ENCODE measurements around the gene NEK9. TPM values are rescaled to one million over a fixed set of nuclear protein-coding genes. Genes with fewer than 3 reads are reported as not detected.

NEK9 gene
- total RNA-seq, 1 experiment from 2014 or later = 50.8 TPM

DNA sequence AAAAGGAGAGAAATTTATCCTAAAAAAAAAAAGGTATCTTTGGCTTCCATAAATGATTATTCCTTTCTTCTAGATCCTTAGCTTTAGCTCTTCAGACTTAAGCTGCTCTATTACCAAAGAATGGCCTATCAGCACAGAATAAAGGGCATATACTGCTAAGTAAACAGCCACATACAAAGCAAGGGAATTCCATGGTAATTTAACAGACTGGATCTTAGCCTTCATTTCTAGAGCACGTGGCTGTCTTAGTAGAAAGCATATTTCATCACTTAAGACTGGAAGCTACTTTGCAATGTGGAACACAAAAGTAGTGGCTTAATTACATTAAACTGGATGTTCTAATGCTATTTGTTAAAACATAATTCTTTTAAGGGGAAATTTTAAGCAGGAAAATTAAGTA is 26.4 kb upstream of the NEK9 start:
- CTCF ChIA-PET = interaction anchor here (1.2 kb wide), 1 partner anchor 131 kb away, joined by 3 read pairs; no protein-coding TSS in a partner anchor
- ATAC-seq = peak; percentile 36; the same call in 1 of the 2 replicates
- peak overlapping the region; percentile 28; the same call in 1 of the 2 replicates for H3K27ac Mint-ChIP-seq

More for the DNA sequence above, 26.4 kb upstream of the NEK9 start:
- Mint-ChIP-seq H3K27me3 (ENCODE audit: low read depth) (no peaks in the 10 kb centered on the region), H3K4me3 (no peak overlapping the region), H3K36me3 (peaks cover 13% of the 10 kb centered on the region), H3K4me1 (peaks cover 22% of the 10 kb centered on the region), H3K9me3 (no peaks in the 10 kb centered on the region)
- DNase-seq (ENCODE audit: low spot score) = no peak
- POLR2A ChIA-PET = interaction anchor here (0.6 kb wide), 1 partner anchor 142 kb away, joined by 3 read pairs; no protein-coding TSS in a partner anchor
- TF ChIP-seq TP53 (CRISPR knock-in tag; IDR thresholded peaks at IDR 0.05) (no peak), GRHL2 (CRISPR knock-in tag; IDR thresholded peaks at IDR 0.05; ENCODE audit: insufficient replicate concordance, severe bottlenecking) (no peak), CBFB (CRISPR knock-in tag; IDR thresholded peaks at IDR 0.05; ENCODE audit: low read depth) (no peak), RORB (CRISPR knock-in tag; IDR thresholded peaks at IDR 0.05) (no peak), NFYB (CRISPR knock-in tag; conservative IDR thresholded peaks at IDR 0.05; ENCODE audit: low read depth) (no peak), ZNF396 (CRISPR knock-in tag; IDR thresholded peaks at IDR 0.05; ENCODE audit: borderline replicate concordance) (no peak), IRF2 (CRISPR knock-in tag; IDR thresholded peaks at IDR 0.05; ENCODE audit: borderline replicate concordance, low read depth) (no peak), GTF2I (CRISPR knock-in tag; conservative IDR thresholded peaks at IDR 0.05) (no peak), EMX1 (CRISPR knock-in tag; IDR thresholded peaks at IDR 0.05) (no peak)
- TF ChIP-seq, protein P1, sequence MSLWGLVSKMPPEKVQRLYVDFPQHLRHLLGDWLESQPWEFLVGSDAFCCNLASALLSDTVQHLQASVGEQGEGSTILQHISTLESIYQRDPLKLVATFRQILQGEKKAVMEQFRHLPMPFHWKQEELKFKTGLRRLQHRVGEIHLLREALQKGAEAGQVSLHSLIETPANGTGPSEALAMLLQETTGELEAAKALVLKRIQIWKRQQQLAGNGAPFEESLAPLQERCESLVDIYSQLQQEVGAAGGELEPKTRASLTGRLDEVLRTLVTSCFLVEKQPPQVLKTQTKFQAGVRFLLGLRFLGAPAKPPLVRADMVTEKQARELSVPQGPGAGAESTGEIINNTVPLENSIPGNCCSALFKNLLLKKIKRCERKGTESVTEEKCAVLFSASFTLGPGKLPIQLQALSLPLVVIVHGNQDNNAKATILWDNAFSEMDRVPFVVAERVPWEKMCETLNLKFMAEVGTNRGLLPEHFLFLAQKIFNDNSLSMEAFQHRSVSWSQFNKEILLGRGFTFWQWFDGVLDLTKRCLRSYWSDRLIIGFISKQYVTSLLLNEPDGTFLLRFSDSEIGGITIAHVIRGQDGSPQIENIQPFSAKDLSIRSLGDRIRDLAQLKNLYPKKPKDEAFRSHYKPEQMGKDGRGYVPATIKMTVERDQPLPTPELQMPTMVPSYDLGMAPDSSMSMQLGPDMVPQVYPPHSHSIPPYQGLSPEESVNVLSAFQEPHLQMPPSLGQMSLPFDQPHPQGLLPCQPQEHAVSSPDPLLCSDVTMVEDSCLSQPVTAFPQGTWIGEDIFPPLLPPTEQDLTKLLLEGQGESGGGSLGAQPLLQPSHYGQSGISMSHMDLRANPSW (CRISPR knock-in tag; conservative IDR thresholded peaks at IDR 0.05; ENCODE audit: low read depth) = no peak
- TF ChIP-seq, protein P2, sequence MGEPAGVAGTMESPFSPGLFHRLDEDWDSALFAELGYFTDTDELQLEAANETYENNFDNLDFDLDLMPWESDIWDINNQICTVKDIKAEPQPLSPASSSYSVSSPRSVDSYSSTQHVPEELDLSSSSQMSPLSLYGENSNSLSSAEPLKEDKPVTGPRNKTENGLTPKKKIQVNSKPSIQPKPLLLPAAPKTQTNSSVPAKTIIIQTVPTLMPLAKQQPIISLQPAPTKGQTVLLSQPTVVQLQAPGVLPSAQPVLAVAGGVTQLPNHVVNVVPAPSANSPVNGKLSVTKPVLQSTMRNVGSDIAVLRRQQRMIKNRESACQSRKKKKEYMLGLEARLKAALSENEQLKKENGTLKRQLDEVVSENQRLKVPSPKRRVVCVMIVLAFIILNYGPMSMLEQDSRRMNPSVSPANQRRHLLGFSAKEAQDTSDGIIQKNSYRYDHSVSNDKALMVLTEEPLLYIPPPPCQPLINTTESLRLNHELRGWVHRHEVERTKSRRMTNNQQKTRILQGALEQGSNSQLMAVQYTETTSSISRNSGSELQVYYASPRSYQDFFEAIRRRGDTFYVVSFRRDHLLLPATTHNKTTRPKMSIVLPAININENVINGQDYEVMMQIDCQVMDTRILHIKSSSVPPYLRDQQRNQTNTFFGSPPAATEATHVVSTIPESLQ (CRISPR knock-in tag; IDR thresholded peaks at IDR 0.05) = no peak
- TF ChIP-seq, protein P3, sequence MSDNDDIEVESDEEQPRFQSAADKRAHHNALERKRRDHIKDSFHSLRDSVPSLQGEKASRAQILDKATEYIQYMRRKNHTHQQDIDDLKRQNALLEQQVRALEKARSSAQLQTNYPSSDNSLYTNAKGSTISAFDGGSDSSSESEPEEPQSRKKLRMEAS (CRISPR knock-in tag; IDR thresholded peaks at IDR 0.05) = no peak
- TF ChIP-seq, protein P4, sequence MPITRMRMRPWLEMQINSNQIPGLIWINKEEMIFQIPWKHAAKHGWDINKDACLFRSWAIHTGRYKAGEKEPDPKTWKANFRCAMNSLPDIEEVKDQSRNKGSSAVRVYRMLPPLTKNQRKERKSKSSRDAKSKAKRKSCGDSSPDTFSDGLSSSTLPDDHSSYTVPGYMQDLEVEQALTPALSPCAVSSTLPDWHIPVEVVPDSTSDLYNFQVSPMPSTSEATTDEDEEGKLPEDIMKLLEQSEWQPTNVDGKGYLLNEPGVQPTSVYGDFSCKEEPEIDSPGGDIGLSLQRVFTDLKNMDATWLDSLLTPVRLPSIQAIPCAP (CRISPR knock-in tag; IDR thresholded peaks at IDR 0.05) = no peak
- TF ChIP-seq, protein P5, sequence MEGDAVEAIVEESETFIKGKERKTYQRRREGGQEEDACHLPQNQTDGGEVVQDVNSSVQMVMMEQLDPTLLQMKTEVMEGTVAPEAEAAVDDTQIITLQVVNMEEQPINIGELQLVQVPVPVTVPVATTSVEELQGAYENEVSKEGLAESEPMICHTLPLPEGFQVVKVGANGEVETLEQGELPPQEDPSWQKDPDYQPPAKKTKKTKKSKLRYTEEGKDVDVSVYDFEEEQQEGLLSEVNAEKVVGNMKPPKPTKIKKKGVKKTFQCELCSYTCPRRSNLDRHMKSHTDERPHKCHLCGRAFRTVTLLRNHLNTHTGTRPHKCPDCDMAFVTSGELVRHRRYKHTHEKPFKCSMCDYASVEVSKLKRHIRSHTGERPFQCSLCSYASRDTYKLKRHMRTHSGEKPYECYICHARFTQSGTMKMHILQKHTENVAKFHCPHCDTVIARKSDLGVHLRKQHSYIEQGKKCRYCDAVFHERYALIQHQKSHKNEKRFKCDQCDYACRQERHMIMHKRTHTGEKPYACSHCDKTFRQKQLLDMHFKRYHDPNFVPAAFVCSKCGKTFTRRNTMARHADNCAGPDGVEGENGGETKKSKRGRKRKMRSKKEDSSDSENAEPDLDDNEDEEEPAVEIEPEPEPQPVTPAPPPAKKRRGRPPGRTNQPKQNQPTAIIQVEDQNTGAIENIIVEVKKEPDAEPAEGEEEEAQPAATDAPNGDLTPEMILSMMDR (IDR thresholded peaks at IDR 0.05) = no peak
- TF ChIP-seq, protein P6, sequence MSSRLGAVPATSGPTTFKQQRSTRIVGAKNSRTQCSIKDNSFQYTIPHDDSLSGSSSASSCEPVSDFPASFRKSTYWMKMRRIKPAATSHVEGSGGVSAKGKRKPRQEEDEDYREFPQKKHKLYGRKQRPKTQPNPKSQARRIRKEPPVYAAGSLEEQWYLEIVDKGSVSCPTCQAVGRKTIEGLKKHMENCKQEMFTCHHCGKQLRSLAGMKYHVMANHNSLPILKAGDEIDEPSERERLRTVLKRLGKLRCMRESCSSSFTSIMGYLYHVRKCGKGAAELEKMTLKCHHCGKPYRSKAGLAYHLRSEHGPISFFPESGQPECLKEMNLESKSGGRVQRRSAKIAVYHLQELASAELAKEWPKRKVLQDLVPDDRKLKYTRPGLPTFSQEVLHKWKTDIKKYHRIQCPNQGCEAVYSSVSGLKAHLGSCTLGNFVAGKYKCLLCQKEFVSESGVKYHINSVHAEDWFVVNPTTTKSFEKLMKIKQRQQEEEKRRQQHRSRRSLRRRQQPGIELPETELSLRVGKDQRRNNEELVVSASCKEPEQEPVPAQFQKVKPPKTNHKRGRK (CRISPR knock-in tag; IDR thresholded peaks at IDR 0.05; ENCODE audit: borderline replicate concordance) = no peak
- TF ChIP-seq, protein P7, sequence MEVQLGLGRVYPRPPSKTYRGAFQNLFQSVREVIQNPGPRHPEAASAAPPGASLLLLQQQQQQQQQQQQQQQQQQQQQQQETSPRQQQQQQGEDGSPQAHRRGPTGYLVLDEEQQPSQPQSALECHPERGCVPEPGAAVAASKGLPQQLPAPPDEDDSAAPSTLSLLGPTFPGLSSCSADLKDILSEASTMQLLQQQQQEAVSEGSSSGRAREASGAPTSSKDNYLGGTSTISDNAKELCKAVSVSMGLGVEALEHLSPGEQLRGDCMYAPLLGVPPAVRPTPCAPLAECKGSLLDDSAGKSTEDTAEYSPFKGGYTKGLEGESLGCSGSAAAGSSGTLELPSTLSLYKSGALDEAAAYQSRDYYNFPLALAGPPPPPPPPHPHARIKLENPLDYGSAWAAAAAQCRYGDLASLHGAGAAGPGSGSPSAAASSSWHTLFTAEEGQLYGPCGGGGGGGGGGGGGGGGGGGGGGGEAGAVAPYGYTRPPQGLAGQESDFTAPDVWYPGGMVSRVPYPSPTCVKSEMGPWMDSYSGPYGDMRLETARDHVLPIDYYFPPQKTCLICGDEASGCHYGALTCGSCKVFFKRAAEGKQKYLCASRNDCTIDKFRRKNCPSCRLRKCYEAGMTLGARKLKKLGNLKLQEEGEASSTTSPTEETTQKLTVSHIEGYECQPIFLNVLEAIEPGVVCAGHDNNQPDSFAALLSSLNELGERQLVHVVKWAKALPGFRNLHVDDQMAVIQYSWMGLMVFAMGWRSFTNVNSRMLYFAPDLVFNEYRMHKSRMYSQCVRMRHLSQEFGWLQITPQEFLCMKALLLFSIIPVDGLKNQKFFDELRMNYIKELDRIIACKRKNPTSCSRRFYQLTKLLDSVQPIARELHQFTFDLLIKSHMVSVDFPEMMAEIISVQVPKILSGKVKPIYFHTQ (CRISPR knock-in tag; IDR thresholded peaks at IDR 0.05) = no peak
- TF ChIP-seq, protein P8, sequence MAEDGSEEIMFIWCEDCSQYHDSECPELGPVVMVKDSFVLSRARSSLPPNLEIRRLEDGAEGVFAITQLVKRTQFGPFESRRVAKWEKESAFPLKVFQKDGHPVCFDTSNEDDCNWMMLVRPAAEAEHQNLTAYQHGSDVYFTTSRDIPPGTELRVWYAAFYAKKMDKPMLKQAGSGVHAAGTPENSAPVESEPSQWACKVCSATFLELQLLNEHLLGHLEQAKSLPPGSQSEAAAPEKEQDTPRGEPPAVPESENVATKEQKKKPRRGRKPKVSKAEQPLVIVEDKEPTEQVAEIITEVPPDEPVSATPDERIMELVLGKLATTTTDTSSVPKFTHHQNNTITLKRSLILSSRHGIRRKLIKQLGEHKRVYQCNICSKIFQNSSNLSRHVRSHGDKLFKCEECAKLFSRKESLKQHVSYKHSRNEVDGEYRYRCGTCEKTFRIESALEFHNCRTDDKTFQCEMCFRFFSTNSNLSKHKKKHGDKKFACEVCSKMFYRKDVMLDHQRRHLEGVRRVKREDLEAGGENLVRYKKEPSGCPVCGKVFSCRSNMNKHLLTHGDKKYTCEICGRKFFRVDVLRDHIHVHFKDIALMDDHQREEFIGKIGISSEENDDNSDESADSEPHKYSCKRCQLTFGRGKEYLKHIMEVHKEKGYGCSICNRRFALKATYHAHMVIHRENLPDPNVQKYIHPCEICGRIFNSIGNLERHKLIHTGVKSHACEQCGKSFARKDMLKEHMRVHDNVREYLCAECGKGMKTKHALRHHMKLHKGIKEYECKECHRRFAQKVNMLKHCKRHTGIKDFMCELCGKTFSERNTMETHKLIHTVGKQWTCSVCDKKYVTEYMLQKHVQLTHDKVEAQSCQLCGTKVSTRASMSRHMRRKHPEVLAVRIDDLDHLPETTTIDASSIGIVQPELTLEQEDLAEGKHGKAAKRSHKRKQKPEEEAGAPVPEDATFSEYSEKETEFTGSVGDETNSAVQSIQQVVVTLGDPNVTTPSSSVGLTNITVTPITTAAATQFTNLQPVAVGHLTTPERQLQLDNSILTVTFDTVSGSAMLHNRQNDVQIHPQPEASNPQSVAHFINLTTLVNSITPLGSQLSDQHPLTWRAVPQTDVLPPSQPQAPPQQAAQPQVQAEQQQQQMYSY (CRISPR knock-in tag; IDR thresholded peaks at IDR 0.05) = no peak
